GM19395 (cell line): ENCODE results near the gene UTP3.
A peak's percentile ranks its signal among the peaks of the same experiment; 100 is the strongest.
"Not testable (repeated sequence)": the region's sequence is repeated elsewhere in the genome, so short reads cannot be mapped to it uniquely, and the experiment has no call there.

Experiments
- ATAC-seq: cut with Tn5 transposase; IDR thresholded peaks from one replicate; pipeline ENCODE4 v1.9.1; 2021; ENCODE audit warnings: mild to moderate bottlenecking, moderate library complexity; ENCODE audit not compliant: unreplicated experiment

The UTP3 gene

DNA sequence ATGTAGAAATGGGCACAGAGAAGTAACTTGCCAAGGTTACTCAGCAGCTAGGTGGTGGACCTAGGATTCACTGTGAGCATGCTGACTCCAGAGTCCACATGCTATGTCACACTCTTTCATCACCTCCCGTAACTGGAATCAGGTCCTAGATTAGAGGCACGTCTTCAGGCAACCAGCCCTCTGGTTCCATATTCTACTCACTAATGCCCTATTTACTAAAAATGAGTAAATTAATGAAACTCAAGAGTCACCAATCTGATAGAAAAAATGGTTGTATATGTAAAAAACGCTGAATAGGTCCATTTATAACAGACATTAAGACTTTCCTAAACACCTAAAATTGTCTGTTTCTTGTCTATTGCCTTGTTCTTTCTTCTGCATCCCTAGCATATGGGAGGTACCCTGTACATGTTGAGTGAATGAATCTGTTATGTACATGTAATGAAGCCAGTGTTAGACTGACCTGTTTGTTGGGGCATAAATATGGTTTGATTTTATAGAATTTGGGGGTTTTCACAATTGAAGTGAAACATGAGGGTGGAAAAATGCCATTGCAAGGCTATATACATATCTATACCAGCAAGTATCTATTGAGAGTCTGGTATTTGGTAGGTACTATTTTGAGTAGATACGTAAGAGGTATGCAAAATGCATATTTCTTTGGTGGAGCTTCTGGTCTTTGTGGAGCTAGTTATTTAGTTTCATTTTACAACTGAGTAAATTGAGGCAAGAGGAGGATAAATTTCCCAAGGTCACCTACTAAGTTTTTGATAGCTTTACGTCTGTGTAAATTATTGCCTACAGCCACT, 26.0 kb downstream of the UTP3 start:
- peak; percentile 44 for ATAC-seq

DNA sequence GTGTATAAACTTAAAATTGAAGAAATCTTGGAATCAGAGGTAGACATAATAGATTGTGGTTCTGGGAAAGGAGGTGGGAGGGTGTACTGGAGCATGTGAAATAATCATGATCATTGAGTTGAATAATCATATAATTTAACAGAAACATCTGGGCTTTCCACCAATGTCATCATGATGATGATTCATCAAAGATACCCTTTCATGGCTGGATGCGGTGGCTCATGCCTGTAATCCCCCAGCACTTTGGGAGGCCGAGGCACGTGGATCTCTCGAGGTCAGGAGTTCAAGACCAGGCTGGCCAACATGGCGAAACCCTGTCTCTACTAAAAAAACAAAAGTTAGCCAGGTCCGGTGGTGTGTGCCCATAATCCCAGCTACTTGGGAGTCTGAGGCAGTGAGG, 26.8 kb downstream of the UTP3 start:
- peak; percentile 9 for ATAC-seq

DNA sequence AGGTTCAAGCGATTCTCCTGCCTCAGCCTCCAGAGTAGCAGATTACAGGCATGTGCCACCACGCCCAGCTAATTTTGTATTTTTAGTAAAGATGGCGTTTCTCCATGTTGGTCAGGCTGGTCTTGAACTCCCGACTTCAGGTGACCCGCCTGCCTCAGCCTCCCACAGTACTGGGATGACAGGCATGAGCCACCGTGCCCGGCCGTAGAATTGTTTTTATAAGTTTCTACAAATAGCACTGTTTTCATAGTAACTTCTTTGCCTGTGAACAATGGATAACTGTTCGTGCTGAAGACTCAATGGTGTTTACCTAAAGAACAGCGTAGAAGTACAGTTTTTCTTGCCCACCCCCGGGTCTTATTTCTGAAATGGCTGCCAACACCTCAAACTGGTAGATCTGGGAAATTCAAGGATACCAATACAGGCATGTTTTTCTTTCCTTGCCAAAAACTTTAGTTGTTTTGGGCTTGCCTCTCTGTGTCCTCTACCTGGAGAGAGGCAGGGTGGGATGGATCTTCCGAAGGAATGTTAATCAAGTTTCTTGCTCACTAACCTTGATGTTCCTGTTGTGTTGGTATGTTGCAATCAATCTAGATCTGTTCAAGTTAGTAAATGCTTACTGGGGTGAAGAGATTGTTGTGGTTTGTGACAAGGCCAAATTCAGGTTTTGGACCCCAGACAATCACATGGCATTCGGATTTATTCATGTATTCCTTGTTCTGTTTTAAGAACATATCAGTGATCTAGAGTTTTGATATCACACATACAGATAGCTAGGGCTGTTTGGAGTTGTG, 30.7 kb downstream of the UTP3 start:
- ATAC-seq = no peak

DNA sequence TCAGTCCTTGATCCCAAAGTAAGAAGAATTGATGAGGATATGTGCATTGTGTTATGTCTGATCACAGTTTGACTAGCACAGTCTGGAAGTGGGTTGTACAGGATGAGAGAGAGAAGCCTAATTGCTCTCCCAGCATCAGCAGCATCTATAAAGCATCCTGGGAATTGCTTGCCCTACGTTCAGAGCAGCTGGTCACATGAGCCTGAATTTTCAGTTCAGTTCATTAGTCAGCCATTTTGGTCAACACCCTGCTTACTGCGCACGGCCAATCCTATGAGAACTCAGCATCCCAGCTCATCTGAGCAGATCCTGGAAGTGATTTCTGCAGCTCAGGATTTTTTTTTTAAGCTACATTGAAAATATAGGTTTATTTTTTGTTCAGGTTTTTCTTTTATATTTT, 33.4 kb downstream of the UTP3 start, which contains the start of gene RUFY3:
RUFY3 (plus strand) TSS at position 218 of the 400 bp plus-strand sequence. CDS start 610 bp downstream, outside the sequence.
- no peak for ATAC-seq

DNA sequence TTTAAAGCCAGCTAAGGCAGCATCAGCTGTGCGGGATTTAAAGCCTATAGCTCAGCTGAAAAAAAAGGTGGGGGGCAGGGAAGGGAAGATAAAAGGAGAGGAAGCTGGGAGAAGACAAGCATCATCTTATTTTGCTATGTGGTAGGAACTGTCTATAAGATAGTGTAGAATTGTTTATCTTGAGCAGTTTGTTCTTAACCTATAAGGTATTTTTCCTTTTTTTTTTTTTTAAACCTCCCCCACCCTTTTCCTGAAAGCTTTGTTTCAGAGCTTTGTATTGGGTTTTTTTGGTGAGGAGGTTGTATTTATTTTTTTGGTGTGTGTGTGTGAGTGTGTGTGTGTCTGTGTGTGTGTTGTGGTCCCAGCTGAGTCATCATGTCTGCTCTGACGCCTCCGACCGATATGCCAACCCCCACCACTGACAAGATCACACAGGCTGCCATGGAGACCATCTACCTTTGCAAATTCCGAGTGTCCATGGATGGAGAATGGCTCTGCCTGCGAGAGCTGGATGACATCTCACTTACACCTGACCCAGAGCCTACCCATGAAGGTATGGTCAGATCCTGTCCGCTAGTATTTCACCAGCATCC, 34.0 kb downstream of the UTP3 start:
- no peak for ATAC-seq

DNA sequence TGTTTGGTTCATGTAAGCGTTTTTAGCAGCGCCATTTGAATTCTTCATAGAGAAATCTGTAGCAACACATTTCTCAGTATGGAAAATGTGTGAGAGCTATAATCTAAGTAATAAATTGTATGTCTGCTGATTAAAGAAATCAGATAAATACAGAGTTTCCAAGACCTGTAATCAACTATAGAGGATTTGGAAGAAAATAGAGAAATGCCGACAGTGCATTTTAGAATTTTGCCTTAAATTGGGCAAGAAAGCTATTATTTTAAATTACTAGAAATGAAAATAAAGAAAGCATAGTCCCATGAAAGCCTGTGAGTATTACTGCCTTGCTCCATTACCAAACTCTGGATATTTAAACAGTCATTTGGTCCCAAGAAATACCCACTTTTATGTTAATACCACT, 36.1 kb downstream of the UTP3 start:
- no peak for ATAC-seq

DNA sequence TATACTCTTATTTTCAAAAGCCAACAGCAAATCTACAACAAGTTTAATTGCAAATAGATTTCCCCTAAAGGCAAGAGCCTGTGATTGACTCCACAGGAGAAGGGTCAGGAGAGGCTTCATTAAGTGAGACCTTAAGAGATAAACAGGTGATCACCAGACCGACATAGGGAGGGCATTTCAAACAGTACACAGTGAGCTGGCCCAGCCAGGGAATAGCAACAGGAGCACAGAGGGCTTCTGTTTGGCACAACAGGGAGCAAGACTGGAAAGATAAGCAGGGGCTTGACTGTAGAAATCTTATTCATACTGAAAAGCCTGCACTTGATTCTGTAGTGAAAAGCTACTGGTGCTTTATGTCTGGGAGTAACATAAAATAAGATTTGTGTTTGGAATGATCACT, 37.3 kb downstream of the UTP3 start:
- ATAC-seq = no peak

DNA sequence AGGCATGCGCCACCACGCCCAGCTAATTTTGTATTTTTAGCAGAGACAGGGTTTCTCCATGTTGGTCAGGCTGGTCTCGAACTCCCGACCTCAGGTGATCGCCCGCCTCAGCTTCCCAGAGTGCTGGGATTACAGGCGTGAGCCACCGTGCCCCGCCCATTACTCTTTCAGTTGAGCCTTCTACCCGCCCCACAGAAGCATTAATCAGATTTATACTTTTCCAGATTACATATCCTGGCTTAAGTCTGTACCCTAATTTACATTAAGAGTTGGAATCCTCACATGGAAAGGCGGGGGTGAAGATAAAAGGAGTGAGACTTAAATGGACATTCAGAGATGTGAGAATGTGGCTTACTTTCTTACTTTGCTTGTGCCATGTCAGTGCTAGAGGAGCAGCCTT, 38.2 kb downstream of the UTP3 start:
- ATAC-seq = not testable (repeated sequence)

DNA sequence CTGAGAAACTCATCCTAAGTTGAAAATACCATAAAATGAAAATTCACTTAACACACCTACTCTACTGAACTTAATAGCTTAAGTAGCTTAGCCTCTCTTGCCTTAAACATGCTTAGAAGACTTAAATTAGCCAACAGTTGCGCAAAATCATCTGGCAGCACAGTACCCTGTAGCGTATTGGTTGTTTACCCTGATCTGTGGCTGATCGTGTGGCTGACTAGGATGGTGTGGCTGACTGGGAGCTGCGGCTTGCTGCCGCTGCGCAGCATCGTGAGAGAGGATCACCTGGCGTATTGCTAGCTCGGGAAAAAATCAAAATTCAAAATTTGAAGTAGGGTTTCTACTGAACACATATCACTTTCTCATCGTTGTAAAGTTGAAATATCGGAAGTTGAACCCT, 39.8 kb downstream of the UTP3 start:
- no peak for ATAC-seq

DNA sequence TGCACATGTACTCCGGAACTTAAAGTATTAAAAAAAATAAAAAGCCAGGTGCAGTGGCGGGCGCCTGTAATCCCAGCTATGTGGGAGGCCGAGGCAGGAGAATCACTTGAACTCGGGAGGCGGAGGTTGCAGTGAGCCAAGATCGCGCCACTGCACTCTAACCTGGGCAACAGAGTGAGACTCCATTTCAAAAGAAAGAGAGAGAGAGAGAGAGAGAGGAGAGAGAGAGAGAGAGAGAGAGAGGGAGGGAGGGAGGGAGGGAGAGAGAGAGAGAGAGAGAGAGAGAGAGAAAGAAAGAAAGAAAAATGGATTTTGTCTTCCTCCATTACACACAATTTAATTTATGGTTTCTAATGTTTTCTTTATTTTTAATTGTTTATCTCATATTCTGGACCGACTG, 44.5 kb downstream of the UTP3 start:
- ATAC-seq = not testable (repeated sequence)

DNA sequence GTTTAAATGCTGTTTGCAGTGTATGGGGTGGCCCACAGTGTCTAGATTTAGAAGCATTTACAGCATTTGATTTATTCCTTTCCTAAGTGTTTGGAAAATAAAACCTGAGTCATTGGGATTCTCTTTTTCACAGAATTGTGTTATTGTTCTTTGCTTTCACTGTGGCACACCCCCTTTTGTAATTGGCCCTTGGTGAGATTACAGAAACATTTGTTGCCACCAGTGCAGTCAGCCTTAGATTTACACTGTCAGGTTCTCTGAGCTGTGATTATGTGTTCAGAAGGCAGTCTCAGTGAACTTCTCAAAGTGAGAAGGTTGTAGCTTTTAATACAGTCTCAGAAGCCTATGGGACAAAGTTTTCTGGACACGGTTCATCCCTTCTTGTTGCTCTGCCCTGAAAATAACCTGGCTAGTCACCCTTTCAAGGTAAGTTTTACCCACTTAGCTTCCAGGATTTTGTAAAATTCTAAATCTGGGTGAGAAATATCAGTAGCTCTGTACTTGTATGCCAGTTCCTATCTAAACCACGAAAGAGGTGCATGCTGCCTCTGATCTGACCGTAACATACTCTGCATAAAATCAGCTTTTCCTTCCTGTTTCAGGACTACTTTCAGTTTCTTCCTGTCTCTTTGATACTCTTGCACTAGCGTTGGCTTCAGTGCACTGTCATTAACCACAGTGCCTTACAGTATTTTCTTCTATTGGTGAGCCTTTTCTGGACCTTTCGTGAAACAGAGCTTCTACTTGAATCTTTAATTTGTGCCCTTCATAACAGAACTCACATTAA, 46.0 kb downstream of the UTP3 start:
- ATAC-seq = peak; percentile 90

DNA sequence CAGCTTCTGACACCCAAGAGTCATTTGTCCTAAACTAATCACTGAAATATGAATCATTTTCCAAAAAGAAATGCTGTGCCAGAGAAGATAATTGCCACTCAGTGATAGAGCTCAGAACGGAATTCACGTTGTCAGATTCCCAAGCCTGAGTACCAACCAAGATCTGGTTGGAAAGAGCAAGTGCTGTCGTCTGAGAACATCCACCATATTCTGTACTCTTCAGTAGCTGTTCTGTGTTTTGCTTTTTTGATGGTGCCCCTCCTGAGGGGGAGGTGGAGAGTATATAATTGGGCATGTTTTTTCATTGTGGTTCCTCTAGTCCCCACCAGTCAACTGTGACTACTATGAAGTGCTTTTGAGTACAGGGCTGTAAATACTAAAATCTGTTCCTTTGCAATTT, 46.6 kb downstream of the UTP3 start:
- peak; percentile 20 for ATAC-seq

DNA sequence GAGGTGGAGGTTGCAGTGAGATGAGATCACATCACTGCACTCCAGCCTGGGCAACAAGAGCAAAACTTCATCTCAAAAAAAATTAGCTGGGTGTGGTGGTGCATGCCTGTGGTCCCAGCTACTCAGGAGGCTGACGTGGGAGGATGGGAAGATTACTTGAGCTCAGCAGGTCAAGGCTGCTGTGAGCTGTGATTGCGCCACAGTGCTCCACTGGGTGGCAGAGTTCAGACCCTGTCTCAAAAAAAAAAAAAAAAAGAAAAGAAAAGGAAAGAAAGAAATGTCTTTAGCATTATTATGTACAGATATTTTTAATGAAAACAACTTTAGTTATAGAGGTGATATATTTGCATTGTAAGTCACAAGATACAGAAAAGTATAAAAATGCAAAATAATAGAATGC, 47.6 kb downstream of the UTP3 start:
- ATAC-seq = not testable (repeated sequence)

DNA sequence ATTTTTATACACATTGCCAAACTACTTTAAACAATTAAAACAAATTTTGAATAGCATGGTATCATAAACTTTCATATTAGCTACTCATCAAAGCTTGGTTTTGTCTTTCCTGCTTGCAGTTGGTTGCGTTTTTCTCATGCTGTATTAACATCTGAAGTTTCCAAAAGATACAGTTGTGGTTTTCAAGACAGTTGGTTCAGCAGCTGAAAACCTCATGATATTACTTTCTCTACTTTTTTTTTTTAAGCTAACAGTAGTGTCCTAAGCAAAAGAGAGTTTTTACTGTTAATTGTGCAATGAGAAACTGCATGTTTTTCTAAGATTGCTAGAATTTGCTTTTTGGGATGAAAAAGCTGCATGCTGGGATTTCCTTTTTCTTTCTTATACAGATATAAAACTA, 48.7 kb downstream of the UTP3 start:
- no peak for ATAC-seq

DNA sequence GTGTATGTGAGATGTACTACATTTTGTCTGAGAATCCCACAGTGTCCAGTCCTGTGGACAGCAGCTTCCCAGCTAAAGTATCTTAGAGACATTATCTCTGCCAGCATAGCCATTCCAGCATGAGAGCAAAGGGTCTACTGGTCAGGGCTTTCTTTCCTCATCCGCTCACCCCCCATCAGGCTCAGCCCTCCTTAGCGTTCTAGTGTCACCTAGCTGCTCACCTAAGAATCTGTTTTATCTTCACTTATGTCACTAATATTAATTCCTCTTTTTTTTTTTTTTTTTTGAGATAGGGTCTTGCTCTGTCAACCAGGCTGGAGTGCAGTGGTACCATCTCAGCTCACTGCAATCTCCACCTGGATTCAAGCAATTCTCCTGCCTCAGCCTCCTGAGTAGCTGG, 49.1 kb downstream of the UTP3 start:
- ATAC-seq = no peak

DNA sequence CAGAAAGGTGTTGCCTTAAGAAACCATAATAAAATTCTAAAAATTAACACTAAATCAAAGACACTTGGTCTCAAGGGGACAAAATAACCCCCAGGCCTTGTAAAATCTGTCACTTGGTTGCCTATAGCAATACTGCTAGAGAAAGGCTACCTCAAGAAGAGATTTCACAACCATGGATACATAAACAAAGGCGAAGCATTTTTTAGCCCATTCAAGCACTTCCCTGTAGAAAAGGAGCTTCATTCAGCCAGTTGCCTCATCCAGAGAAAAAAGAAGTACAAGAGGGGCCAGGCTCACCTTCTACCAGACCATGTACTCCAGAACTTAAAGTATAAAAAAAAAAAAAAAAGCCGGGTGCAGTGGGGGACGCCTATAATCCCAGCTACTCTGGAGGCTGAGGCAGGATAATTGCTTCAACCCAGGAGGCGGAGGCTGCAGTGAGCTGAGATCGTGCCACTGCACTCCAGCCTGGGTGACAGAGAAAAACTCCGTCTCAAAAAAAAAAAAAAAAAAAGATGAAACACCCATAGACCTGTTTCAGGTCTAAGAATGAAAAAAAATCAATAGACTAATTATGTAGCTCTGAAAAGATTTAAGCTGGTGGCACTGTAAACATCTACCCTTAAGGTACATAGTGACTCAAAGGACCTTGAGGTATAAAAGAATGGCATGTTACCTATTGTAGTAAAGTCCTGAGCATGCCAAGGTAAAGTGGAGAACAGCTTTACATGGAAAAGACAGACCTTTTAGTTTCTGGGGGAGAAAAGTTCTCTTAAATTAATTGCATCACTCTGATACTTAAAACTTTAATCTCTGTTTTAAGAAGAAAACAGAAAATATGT, 51.4 kb downstream of the UTP3 start:
- ATAC-seq = no peak
